Muscle layer of duodenum (tissue), 2 donors: Measurements from ENCODE around the gene KRTAP1-4.
"Not testable (repeated sequence)": the region's sequence is repeated elsewhere in the genome, so short reads cannot be mapped to it uniquely, and the experiment has no call there.

Experiments used
- H3K27ac ChIP-seq: one replicate; pipeline ENCODE4 v1.7.0; 2013; ENCODE audit warnings: mild to moderate bottlenecking, low read length
- H3K27me3 ChIP-seq: one replicate; pipeline ENCODE4 v1.7.0; 2013; ENCODE audit warnings: low read depth, mild to moderate bottlenecking, control low read depth, low read length
- H3K36me3 ChIP-seq, 2 donors: one replicate each; pipeline ENCODE4 v1.7.0; 2013; ENCODE audit warnings: low read length in 2 of 2, control low read depth in 1 of 2, mild to moderate bottlenecking in 1 of 2; ENCODE audit not compliant: insufficient read depth in 2 of 2, control insufficient read depth in 1 of 2
- H3K4me1 ChIP-seq, 2 donors: one replicate each; pipeline ENCODE4 v1.7.0; 2013; ENCODE audit warnings: low read length in 2 of 2, mild to moderate bottlenecking in 2 of 2, control low read depth in 1 of 2, moderate library complexity in 1 of 2; ENCODE audit not compliant: insufficient read depth in 2 of 2, control insufficient read depth in 1 of 2
- H3K4me3 ChIP-seq, 2 donors: one replicate each; pipeline ENCODE4 v1.7.0; 2013; ENCODE audit warnings: low read length in 2 of 2, low read depth in 1 of 2, mild to moderate bottlenecking in 1 of 2
- H3K9me3 ChIP-seq, 2 donors: one replicate each; pipeline ENCODE4 v1.7.0; 2013; ENCODE audit warnings: low read length in 2 of 2, control low read depth in 1 of 2, mild to moderate bottlenecking in 1 of 2; ENCODE audit not compliant: control insufficient read depth in 1 of 2
- donor health status: healthy.

KRTAP1-4 gene

DNA sequence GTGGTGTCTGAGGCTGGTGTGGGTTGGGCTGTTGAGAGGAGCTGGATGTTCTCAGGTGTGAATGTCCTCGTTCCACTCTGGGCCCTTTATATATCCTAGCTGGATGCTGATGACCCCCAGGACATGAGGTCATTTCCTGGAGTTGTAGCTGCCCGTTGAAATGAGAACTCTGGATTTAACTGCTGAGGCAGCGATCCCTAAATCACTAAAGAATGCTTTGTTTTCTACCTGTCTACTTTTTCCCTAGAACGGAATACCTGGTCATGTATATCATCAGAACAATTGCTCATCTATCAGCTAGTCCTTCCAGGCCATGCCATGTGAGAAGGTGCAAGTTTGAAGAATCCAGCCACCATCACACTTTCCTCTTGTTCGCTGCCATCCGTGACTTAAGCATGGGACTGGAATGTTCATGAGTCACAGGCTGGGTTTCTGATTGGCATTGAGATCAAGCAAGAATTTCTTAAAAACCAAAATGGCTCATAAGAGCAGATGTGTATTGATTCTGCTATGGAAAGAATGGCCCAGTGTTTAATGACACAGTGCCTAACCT is 30.1 kb upstream of the KRTAP1-4 start, which contains the start of gene KRTAP2-3:
Gene KRTAP2-3 (minus strand): TSS at position 63 of the 553 bp plus-strand sequence. CDS start 64 bp downstream, outside the sequence.
- Histone ChIP-seq H3K36me3 (peaks cover 0 to 4% of the 10 kb centered on the region in 2 donors), H3K9me3 (peaks cover 0 to 5% of the 10 kb centered on the region in 2 donors), H3K27me3 (no peaks in the 10 kb centered on the region), H3K27ac (no peak within 1 kb of the TSS), H3K4me3 (no peak within 1 kb of the TSS), H3K4me1 (no peaks in the 10 kb centered on the region)

- not testable (repeated sequence) for H3K27me3 ChIP-seq, H3K4me3 ChIP-seq, H3K4me1 ChIP-seq, H3K36me3 ChIP-seq, H3K27ac ChIP-seq, H3K9me3 ChIP-seq
These were observed 29.5 kb upstream of the KRTAP1-4 start for GRCh38 chr17:41059276-41060051.

DNA sequence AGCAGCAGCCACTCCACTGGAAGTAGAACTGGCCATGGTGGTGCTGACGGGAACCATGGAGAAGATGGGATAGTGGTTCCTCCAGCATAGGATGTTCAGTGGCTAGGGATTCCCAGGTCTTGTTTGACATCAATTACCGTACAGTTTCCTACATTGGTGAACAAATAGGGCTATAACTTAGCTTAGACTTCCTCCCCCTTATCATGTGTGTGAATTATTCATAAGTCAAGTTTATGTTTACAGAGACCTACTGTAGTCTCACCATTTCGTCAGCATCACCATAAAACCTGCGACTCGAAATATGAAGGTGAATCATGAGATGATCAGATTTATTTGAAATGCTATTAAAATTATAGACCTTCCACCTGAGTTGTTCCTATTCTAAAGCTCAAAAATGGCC is 28.7 kb upstream of the KRTAP1-4 start:
- H3K4me3 ChIP-seq, result no peak overlapping the region
- H3K36me3 ChIP-seq, result peaks cover 0 to 4% of the 10 kb centered on the region in 2 donors
- H3K4me1 ChIP-seq, result no peaks in the 10 kb centered on the region
- no peak overlapping the region for H3K27ac ChIP-seq
- H3K9me3 ChIP-seq, result peaks cover 0 to 5% of the 10 kb centered on the region in 2 donors
- H3K27me3 ChIP-seq, result no peaks in the 10 kb centered on the region

DNA sequence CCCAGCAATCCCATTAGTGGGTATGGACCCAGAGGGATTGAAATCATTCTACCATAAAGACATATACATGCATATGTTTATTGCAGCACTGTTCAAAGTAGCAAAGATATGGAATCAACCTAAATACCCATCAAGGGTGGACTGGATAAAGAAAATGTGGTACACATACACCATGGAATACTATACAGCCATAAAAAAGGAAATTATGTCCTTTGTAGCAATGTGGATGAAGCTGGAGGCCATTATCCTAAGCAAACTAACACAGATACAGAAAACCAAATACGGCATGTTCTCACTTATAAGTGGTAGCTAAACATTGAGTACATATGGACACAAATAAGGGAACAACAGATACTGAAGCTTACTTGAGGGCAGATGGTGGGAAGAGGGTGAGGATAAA is 27.6 kb upstream of the KRTAP1-4 start:
- Histone ChIP-seq H3K27ac (no peak overlapping the region), H3K4me3 (no peak overlapping the region), H3K9me3 (peaks cover 0 to 5% of the 10 kb centered on the region in 2 donors), H3K27me3 (no peaks in the 10 kb centered on the region), H3K4me1 (no peaks in the 10 kb centered on the region), H3K36me3 (peaks cover 0 to 4% of the 10 kb centered on the region in 2 donors)

- H3K4me3 ChIP-seq, H3K4me1 ChIP-seq, H3K27ac ChIP-seq, H3K36me3 ChIP-seq, H3K9me3 ChIP-seq, H3K27me3 ChIP-seq: not testable (repeated sequence)
These were observed 25.1 kb upstream of the KRTAP1-4 start, which contains the start of gene KRTAP2-2 for GRCh38 chr17:41055130-41055529. Gene KRTAP2-2, minus strand, starts transcription at chr17:41055230. Its CDS starts 19 bp downstream, at chr17:41055211.

DNA sequence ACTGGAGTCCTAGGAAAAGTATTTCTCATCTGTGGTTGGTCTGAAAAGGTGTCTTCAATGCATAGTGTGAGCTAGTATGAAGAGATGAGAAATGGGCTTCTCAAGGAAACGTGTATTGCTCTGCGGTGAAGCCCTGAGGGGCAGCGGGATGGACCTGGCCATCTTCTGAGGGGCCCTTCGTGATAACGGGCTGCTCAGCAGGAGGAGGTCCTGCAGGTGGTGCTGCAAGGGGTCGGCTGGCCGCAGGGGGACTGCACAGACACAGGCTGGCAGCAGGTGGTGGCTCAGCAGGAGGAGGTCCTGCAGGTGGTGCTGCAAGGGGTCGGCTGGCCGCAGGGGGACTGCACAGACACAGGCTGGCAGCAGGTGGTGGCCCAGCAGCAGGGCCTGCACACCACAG is 24.6 kb upstream of the KRTAP1-4 start:
- not testable (repeated sequence) for H3K4me3 ChIP-seq, H3K27ac ChIP-seq, H3K4me1 ChIP-seq, H3K9me3 ChIP-seq, H3K27me3 ChIP-seq, H3K36me3 ChIP-seq

- Histone ChIP-seq H3K27ac (no peak overlapping the region), H3K4me1 (no peaks in the 10 kb centered on the region), H3K4me3 (no peak overlapping the region), H3K27me3 (no peaks in the 10 kb centered on the region), H3K36me3 (no peaks in the 10 kb centered on the region), H3K9me3 (peaks cover 0 to 5% of the 10 kb centered on the region in 2 donors)
These were observed 24.0 kb upstream of the KRTAP1-4 start for GRCh38 chr17:41054025-41054424.

GRCh38 chr17:41052566-41052965 is 22.6 kb upstream of the KRTAP1-4 start:
- Histone ChIP-seq H3K4me3 (no peak overlapping the region), H3K27ac (no peak overlapping the region), H3K27me3 (no peaks in the 10 kb centered on the region), H3K4me1 (no peaks in the 10 kb centered on the region), H3K36me3 (no peaks in the 10 kb centered on the region), H3K9me3 (peaks cover 0 to 3% of the 10 kb centered on the region in 2 donors)

DNA sequence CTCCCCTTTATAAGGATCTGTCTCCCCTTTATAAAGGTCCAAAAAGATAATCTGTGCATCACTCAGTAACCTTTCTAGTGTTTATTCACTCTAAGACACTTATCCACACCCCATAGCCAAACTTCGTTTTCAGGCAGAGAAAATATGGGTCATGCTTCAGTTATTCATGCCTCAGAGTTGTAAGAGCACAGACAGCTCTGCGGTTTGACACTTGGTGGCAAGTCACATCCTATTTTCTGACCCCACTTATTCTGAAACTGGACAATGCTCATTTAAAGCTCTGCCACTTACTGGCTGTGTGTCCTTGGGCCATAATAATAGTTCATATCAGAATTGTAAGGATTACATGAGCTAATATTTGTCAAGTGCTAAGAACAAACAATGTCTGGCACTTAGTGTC is 19.1 kb upstream of the KRTAP1-4 start:
- Histone ChIP-seq H3K27me3 (no peaks in the 10 kb centered on the region), H3K9me3 (no peaks in the 10 kb centered on the region), H3K4me1 (no peaks in the 10 kb centered on the region)

GRCh38 chr17:41048441-41048840 is 18.4 kb upstream of the KRTAP1-4 start:
- no peak overlapping the region for H3K4me3 ChIP-seq
- no peaks in the 10 kb centered on the region for H3K36me3 ChIP-seq
- H3K4me1 ChIP-seq, result no peaks in the 10 kb centered on the region
- peaks cover 0 to 4% of the 10 kb centered on the region in 2 donors for H3K9me3 ChIP-seq
- no peaks in the 10 kb centered on the region for H3K27me3 ChIP-seq
- H3K27ac ChIP-seq, result no peak overlapping the region

More for the DNA sequence above, 19.1 kb upstream of the KRTAP1-4 start:
- Histone ChIP-seq H3K27ac (no peak overlapping the region), H3K36me3 (no peaks in the 10 kb centered on the region), H3K4me3 (no peak overlapping the region)

DNA sequence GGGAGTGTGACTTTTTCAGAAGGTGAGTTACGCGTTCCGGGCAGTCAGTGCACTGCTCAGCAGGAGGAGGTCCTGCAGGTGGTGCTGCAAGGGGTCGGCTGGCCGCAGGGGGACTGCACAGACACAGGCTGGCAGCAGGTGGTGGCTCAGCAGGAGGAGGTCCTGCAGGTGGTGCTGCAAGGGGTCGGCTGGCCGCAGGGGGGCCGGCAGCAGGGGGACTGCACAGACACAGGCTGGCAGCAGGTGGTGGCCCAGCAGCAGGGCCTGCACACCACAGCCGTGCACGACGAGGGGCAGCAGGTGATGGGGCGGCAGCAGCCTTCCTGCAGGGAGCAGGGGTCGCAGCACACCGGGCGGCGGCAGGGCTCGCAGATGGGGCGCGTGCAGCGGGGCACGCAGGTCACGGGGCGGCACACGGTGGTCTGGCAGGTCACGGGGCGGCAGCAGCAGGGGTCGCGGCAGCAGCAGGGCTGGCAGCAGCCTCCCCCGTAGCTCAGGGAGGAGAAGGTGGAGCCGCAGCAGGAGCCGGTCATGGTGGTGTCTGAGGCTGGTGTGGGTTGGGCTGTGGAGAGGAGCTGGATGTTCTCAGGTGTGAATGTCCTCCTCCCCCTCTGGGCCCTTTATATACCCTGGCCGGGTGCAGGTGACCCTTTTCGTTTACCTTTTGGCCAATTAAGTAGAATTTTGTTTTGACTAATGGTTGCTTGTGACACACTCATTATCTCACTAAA is 16.9 kb upstream of the KRTAP1-4 start, which contains the start of gene KRTAP2-1:
Gene KRTAP2-1 (minus strand): TSS at position 582 of the 731 bp plus-strand sequence. CDS start 49 bp downstream, at position 533.
- not testable (repeated sequence) for H3K36me3 ChIP-seq, H3K27me3 ChIP-seq, H3K4me3 ChIP-seq, H3K9me3 ChIP-seq, H3K4me1 ChIP-seq, H3K27ac ChIP-seq
